ENCODE results near the gene DOCK1. TPM values are rescaled to one million over a fixed set of nuclear protein-coding genes. Genes with fewer than 3 reads are reported as not detected.
A peak's percentile ranks its signal among the peaks of the same experiment; 100 is the strongest.

DOCK1 gene
- total and polyA plus RNA-seq, 2 donors from 2014 or later, result 15.8 to 81.7 TPM

DNA sequence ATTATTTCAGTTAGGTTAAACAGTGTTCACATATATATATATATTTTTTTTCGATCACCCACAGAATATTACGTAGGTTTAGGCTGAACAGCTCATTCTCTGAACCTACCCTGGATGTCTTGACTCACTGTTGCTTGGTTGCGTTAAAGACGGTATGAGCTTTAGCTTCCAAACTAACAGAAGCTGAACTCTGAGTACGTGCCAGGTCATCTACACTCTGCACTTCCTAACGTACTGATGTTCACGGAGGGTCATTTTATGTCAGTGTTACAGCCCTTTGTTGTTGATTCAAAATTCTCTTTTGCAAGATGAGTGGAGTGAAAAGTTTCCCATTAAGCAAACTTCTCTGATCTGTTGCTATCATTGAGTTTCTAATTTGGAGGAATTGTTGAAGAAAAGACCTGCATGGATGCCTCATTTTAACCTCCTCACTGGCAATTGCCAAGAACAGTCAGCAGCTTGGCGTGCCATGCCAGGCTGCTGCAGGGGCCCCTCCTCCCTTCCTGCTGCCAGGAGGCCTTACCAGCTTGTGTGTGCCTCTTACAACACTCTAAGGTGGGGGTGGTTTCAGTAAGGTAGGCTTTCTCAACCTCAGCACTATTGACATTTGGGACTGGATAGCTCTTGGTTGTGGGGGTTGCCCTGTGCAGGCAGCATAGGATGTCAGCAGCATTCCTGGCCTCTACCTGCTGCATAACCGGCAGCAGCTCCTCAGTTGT, 246.9 kb downstream of the DOCK1 start:
- Histone ChIP-seq H3K27ac (ENCODE audit: low read depth in 2 of 2, low read length in 2 of 2) (no peak overlapping the region), H3K9me3 (ENCODE audit: control insufficient read depth in 2 of 3, insufficient read depth in 1 of 3, low read length in 3 of 3) (no peaks in the 10 kb centered on the region), H3K4me1 (ENCODE audit: control insufficient read depth in 2 of 3, insufficient read depth in 2 of 3, low read depth in 1 of 3, low read length in 3 of 3) (peaks cover 0 to 4% (median 0%) of the 10 kb centered on the region in 3 donors), H3K36me3 (ENCODE audit: control insufficient read depth in 2 of 3, insufficient read depth in 3 of 3, low read length in 3 of 3) (no peaks in the 10 kb centered on the region), H3K9ac (ENCODE audit: low read length in 3 of 3) (no peak overlapping the region), H3K4me3 (ENCODE audit: low read length in 3 of 3) (no peak overlapping the region), H3K27me3 (ENCODE audit: control insufficient read depth, insufficient read depth, low read length) (no peaks in the 10 kb centered on the region)
- TF ChIP-seq, protein P1, sequence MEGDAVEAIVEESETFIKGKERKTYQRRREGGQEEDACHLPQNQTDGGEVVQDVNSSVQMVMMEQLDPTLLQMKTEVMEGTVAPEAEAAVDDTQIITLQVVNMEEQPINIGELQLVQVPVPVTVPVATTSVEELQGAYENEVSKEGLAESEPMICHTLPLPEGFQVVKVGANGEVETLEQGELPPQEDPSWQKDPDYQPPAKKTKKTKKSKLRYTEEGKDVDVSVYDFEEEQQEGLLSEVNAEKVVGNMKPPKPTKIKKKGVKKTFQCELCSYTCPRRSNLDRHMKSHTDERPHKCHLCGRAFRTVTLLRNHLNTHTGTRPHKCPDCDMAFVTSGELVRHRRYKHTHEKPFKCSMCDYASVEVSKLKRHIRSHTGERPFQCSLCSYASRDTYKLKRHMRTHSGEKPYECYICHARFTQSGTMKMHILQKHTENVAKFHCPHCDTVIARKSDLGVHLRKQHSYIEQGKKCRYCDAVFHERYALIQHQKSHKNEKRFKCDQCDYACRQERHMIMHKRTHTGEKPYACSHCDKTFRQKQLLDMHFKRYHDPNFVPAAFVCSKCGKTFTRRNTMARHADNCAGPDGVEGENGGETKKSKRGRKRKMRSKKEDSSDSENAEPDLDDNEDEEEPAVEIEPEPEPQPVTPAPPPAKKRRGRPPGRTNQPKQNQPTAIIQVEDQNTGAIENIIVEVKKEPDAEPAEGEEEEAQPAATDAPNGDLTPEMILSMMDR (IDR thresholded peaks at IDR 0.05; ENCODE audit: borderline replicate concordance, extremely low read depth, insufficient read depth), result no peak
- DNase-seq, result no peak
- FAIRE-seq, result no peak
- intact Hi-C loops (cut with DNase I), result no loop called here

DNA sequence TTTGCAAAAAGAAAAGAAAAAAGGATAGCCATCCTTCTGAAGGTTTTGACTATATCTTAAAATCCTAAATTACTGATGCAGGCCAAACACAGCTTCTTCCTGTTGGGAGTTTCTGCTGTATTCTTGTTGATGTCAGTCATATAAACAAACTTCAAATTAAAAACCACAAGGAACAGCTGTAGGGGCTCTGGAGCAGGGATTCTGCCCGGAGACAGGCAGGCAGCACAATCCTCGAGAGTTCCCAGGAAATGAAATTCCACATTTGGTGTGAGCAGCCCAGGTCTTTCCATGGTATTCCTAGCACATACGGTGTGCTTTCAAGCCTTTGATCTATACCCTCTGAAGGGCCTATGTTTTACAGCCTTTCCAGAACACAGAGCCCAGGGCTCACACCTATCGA, 248.0 kb downstream of the DOCK1 start:
- Histone ChIP-seq H3K27ac (ENCODE audit: low read depth in 2 of 2, low read length in 2 of 2) (no peak overlapping the region), H3K36me3 (ENCODE audit: control insufficient read depth in 2 of 3, insufficient read depth in 3 of 3, low read length in 3 of 3) (no peaks in the 10 kb centered on the region), H3K4me1 (ENCODE audit: control insufficient read depth in 2 of 3, insufficient read depth in 2 of 3, low read depth in 1 of 3, low read length in 3 of 3) (peaks cover 0 to 6% (median 0%) of the 10 kb centered on the region in 3 donors), H3K27me3 (ENCODE audit: control insufficient read depth, insufficient read depth, low read length) (no peaks in the 10 kb centered on the region), H3K4me3 (ENCODE audit: low read length in 3 of 3) (no peak overlapping the region), H3K9ac (ENCODE audit: low read length in 3 of 3) (no peak overlapping the region), H3K9me3 (ENCODE audit: control insufficient read depth in 2 of 3, insufficient read depth in 1 of 3, low read length in 3 of 3) (no peaks in the 10 kb centered on the region)
- DNase-seq (peak in 1 of 5 donors; percentile 34), FAIRE-seq (no peak)
- intact Hi-C loops (cut with DNase I), result no loop called here
- TF ChIP-seq, protein P1 (IDR thresholded peaks at IDR 0.05; ENCODE audit: borderline replicate concordance, extremely low read depth, insufficient read depth), result no peak

DNA sequence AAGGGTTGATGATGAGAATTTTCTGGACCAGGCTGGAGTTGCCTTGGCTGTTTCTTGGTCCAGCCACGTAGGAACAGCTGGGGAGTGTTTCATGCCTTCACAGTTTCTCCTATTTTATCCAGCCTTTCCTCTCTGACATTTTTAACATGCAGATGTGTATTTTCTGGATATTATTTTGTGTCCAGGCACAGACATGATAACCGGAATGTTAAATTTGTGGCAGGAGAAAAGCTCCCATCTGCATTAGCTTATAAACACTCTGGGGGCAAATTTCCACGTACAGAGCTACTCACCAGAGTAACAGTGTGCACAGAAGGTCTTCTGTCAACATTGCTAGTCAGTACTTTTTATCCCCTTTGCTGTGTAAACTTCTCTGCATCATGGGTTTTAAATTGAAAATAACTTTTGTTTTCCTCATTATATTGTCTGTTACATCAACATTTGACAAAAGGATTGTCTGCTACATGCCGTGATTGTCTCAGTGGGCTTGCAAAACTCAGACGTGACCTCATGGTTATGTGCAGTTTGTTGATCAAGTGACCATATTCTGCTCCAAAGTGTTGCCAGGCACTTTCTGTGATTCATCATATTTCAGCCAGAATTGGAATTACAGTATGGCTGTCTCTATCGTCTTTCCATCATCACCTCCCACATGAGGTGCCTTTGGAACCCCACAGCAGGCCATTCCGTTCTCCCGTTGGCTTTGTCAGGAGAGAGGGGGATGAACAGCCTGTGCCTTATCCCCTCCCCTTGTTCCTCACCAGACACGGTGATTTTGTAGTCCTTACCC, 249.8 kb downstream of the DOCK1 start:
- no peak overlapping the region for H3K4me3 ChIP-seq (ENCODE audit: low read length in 3 of 3)
- H3K9ac ChIP-seq (ENCODE audit: low read length in 3 of 3), result no peak overlapping the region
- peaks cover 0 to 6% (median 0%) of the 10 kb centered on the region in 3 donors for H3K4me1 ChIP-seq (ENCODE audit: control insufficient read depth in 2 of 3, insufficient read depth in 2 of 3, low read depth in 1 of 3, low read length in 3 of 3)
- H3K36me3 ChIP-seq (ENCODE audit: control insufficient read depth in 2 of 3, insufficient read depth in 3 of 3, low read length in 3 of 3), result no peaks in the 10 kb centered on the region
- no peak overlapping the region for H3K27ac ChIP-seq (ENCODE audit: low read depth in 2 of 2, low read length in 2 of 2)
- FAIRE-seq, result no peak
- intact Hi-C loops (cut with DNase I), result no loop called here
- peak in 1 of 5 donors; percentile 27 for DNase-seq
- no peaks in the 10 kb centered on the region for H3K9me3 ChIP-seq (ENCODE audit: control insufficient read depth in 2 of 3, insufficient read depth in 1 of 3, low read length in 3 of 3)
- H3K27me3 ChIP-seq (ENCODE audit: control insufficient read depth, insufficient read depth, low read length), result no peaks in the 10 kb centered on the region
- TF ChIP-seq, protein P1 (IDR thresholded peaks at IDR 0.05; ENCODE audit: borderline replicate concordance, extremely low read depth, insufficient read depth), result no peak
